Stomach (tissue), 9 donors: ENCODE data around the gene SLC35F3. TPM values are rescaled to one million over a fixed set of nuclear protein-coding genes. Genes with fewer than 3 reads are reported as not detected.

Source experiments
- DNase-seq, 2 donors: peaks; one replicate each; pipeline versions ENCODE4 v3.0.0 to v3.0.0-alpha.2; 2013 to 2019
- H3K27ac ChIP-seq, 5 donors: fragments of 200-600 bp in 4 of 5; sonication (generic) in 4 of 5; one replicate each; pipeline ENCODE4 v1.5.1; 2013 to 2019; ENCODE audit warnings: mild to moderate bottlenecking in 1 of 5, moderate library complexity in 1 of 5
- H3K27me3 ChIP-seq, 3 donors: fragments of 200-600 bp; sonication (generic); one replicate each; pipeline ENCODE4 v1.5.1; 2017 to 2019; ENCODE audit warnings: mixed run types in 1 of 3
- H3K36me3 ChIP-seq, 4 donors: fragments of 200-600 bp; sonication (generic); 1 replicate in 3 of 4; 2 replicates in 1 of 4; pipeline ENCODE4 v1.5.1; 2016 to 2019
- H3K4me1 ChIP-seq, 4 donors: fragments of 200-600 bp; sonication (generic); one replicate each; pipeline ENCODE4 v1.5.1; 2016 to 2019
- H3K4me3 ChIP-seq, 4 donors: fragments of 200-600 bp; sonication (generic) in 3 of 4; one replicate each; pipeline ENCODE4 v1.5.1; 2016 to 2019; ENCODE audit warnings: mild to moderate bottlenecking in 1 of 4
- H3K9me3 ChIP-seq, 4 donors: fragments of 200-600 bp; sonication (generic); one replicate each; pipeline ENCODE4 v1.5.1; 2016 to 2019
- CTCF ChIP-seq, 7 experiments: fragments of 450-650 bp in 4 of 7; fragments of 200-600 bp in 3 of 7; sonication (generic) in 3 of 7; IDR thresholded peaks; one replicate each; pipeline ENCODE4 v1.5.1; 2016 to 2019; ENCODE audit warnings: antibody characterized with exemption in 7 of 7, control low read depth in 2 of 7, mild to moderate bottlenecking in 1 of 7
- EP300 ChIP-seq: sonication (generic); formaldehyde crosslinking; IDR thresholded peaks from one replicate; pipeline ENCODE4 v1.6.1; 2017; ENCODE audit warnings: antibody characterized with exemption
- POLR2A ChIP-seq, 4 donors: fragments of 450-650 bp; IDR thresholded peaks; one replicate each; pipeline ENCODE4 v1.6.1; 2016; ENCODE audit warnings: antibody characterized with exemption in 4 of 4, control low read depth in 2 of 4, mild to moderate bottlenecking in 1 of 4, moderate library complexity in 1 of 4
- POLR2AphosphoS5 ChIP-seq, 3 donors: sonication (generic); formaldehyde crosslinking; IDR thresholded peaks; one replicate each; pipeline ENCODE4 v1.6.1; 2016; ENCODE audit warnings: antibody characterized with exemption in 3 of 3
- WGBS, 5 donors: extraction: QIAGEN DNeasy Blood & Tissue Kit in 3 of 5; methylation state at CpG; one replicate each; pipeline versions ENCODE4 v1.1.5 to v1.1.7; 2013 to 2018; 5-methylcytosine and 5-hydroxymethylcytosine counted together
- intact Hi-C: fragments of 100-400 bp; cut with DNase I; formaldehyde crosslinking; loops from one replicate; pipeline ENCODE4 v1.15.1; 2023; ENCODE audit warnings: low total_unique reads
- polyA plus RNA-seq, 3 donors: library from polyadenylated mRNA; stranded (reverse); fragments of 200-250 nt; gene quantifications; one replicate each; pipeline ENCODE4 v1.2.3, GENCODE V29; 2013
- total RNA-seq, 5 donors: library from RNA; depleted of rRNA; stranded (reverse); fragments of >200 nt; gene quantifications; one replicate each; pipeline versions ENCODE4 v1.1.0 to v1.2.3, GENCODE V29; 2014 to 2016
- donor health status: healthy with polysubstance abuse.
- donor health status: Bipolar disorder and iron deficiency.
- donor health status: healthy.

Gene SLC35F3
- total and polyA plus RNA-seq, 8 donors: under 0.01 to 1.5 (median 0.59) TPM; not detected in 2

- Histone ChIP-seq H3K36me3 (no peaks in the 10 kb centered on the region), H3K27ac (no peak overlapping the region), H3K27me3 (peaks cover 0 to 25% (median 0%) of the 10 kb centered on the region in 3 donors), H3K4me1 (peaks cover 0 to 3% (median 0%) of the 10 kb centered on the region in 4 donors), H3K4me3 (no peak overlapping the region), H3K9me3 (no peaks in the 10 kb centered on the region)
- 76 to 94% (median 86%) methylated on average over 5 of the region's 5 CpGs for WGBS, 5 donors
- DNase-seq: no peak
- TF ChIP-seq POLR2A (IDR thresholded peaks at IDR 0.05) (no peak), POLR2AphosphoS5 (IDR thresholded peaks at IDR 0.05) (no peak), EP300 (no peak), CTCF (IDR thresholded peaks at IDR 0.05) (no peak)
- intact Hi-C loops: loop anchor here (10.0 kb wide), 1 partner anchor 215 kb away; no protein-coding TSS in a partner anchor
Observed at GRCh38 chr1:234109840-234110239, 205.4 kb downstream of the SLC35F3 start.

GRCh38 chr1:234111458-234112142 lies 207.1 kb downstream of the SLC35F3 start:
- Histone ChIP-seq H3K4me3 (no peak overlapping the region), H3K27ac (no peak overlapping the region), H3K36me3 (no peaks in the 10 kb centered on the region), H3K4me1 (peaks cover 0 to 3% (median 0%) of the 10 kb centered on the region in 4 donors), H3K27me3 (peaks cover 0 to 25% (median 0%) of the 10 kb centered on the region in 3 donors), H3K9me3 (no peaks in the 10 kb centered on the region)
- TF ChIP-seq EP300 (no peak), POLR2A (IDR thresholded peaks at IDR 0.05) (no peak), CTCF (IDR thresholded peaks at IDR 0.05) (no peak), POLR2AphosphoS5 (IDR thresholded peaks at IDR 0.05) (no peak)
- DNase-seq: peak in 1 of 2 donors; percentile 68
- 32 to 46% (median 37%) methylated on average over 17 of the region's 17 CpGs for WGBS, 5 donors
- intact Hi-C loops: loop anchor here (10.0 kb wide), 1 partner anchor 213 kb away; no protein-coding TSS in a partner anchor

GRCh38 chr1:234114648-234115307 lies 210.3 kb downstream of the SLC35F3 start:
- H3K9me3 ChIP-seq: no peaks in the 10 kb centered on the region
- peaks cover 0 to 3% (median 0%) of the 10 kb centered on the region in 4 donors for H3K4me1 ChIP-seq
- peak in 1 of 2 donors; percentile 78 for DNase-seq
- whole genome bisulfite sequencing, 5 donors: 14 to 19% (median 17%) methylated on average over 11 of the region's 11 CpGs
- H3K36me3 ChIP-seq: no peaks in the 10 kb centered on the region
- intact Hi-C loops: loop anchor here (10.0 kb wide), 1 partner anchor 210 kb away; no protein-coding TSS in a partner anchor
- peaks cover 0 to 21% (median 0%) of the 10 kb centered on the region in 3 donors for H3K27me3 ChIP-seq
- TF ChIP-seq EP300 (no peak), CTCF (IDR thresholded peaks at IDR 0.05) (peak in 4 of 7 experiments; percentile 29 to 53 (median 42))
- H3K27ac ChIP-seq: no peak overlapping the region
- no peak overlapping the region for H3K4me3 ChIP-seq

- Histone ChIP-seq H3K9me3 (no peaks in the 10 kb centered on the region), H3K27me3 (peaks cover 0 to 11% (median 0%) of the 10 kb centered on the region in 3 donors), H3K4me1 (peaks cover 0 to 3% (median 0%) of the 10 kb centered on the region in 4 donors), H3K36me3 (no peaks in the 10 kb centered on the region), H3K4me3 (no peak overlapping the region), H3K27ac (no peak overlapping the region)
- intact Hi-C loops: loop anchor here (10.0 kb wide), 1 partner anchor 206 kb away; no protein-coding TSS in a partner anchor
- no peak for TF ChIP-seq POLR2A (IDR thresholded peaks at IDR 0.05)
- no peak for TF ChIP-seq EP300
- TF ChIP-seq POLR2AphosphoS5 (IDR thresholded peaks at IDR 0.05): no peak
- no peak for TF ChIP-seq CTCF (IDR thresholded peaks at IDR 0.05)
- DNase-seq: no peak
Observed at GRCh38 chr1:234118911-234119310, 214.4 kb downstream of the SLC35F3 start.
